GM23338 (cell line): Measurements from ENCODE around the gene CTNNAL1. TPM values are rescaled to one million over a fixed set of nuclear protein-coding genes. Genes with fewer than 3 reads are reported as not detected.

Experiments
- ATAC-seq: fragments of 200-7000 bp; cut with Tn5 transposase; 3 replicates; pipeline ENCODE4 v1.9.1; 2020
- DNase-seq: peaks from one replicate; pipeline ENCODE4 v3.0.0-alpha.2; 2015; ENCODE audit warnings: low spot score
- H2AFZ ChIP-seq: fragments of 200-600 bp; sonication (generic); 2 replicates; pipeline ENCODE4 v1.8.0; 2016; ENCODE audit warnings: antibody characterized with exemption, mild to moderate bottlenecking, moderate library complexity
- H3F3A ChIP-seq: fragments of 200-600 bp; sonication (generic); replicated peaks from 2 replicates; pipeline ENCODE4 v1.8.0; 2017; ENCODE audit warnings: antibody characterized with exemption, mixed run types, low read depth
- H3K27ac ChIP-seq: fragments of 200-600 bp; sonication (generic); 2 replicates; pipeline ENCODE4 v1.6.1; 2016; ENCODE audit warnings: low read depth
- H3K27me3 ChIP-seq: fragments of 200-600 bp; sonication (generic); 2 replicates; pipeline ENCODE4 v1.8.0; 2016; ENCODE audit warnings: mild to moderate bottlenecking, mixed run types, moderate library complexity; ENCODE audit not compliant: insufficient read depth
- H3K36me3 ChIP-seq: fragments of 200-600 bp; sonication (generic); 2 replicates; pipeline ENCODE4 v1.8.0; 2016; ENCODE audit warnings: mild to moderate bottlenecking; ENCODE audit not compliant: insufficient read depth
- H3K4me1 ChIP-seq: fragments of 200-600 bp; sonication (generic); 2 replicates; pipeline ENCODE4 v1.8.0; 2016; ENCODE audit warnings: mild to moderate bottlenecking, moderate library complexity; ENCODE audit not compliant: insufficient read depth
- H3K4me2 ChIP-seq: fragments of 200-600 bp; sonication (generic); 2 replicates; pipeline ENCODE4 v1.7.1; 2017; ENCODE audit warnings: mixed run types
- H3K4me3 ChIP-seq: fragments of 200-600 bp; sonication (generic); 2 replicates; pipeline ENCODE4 v1.6.1; 2016; ENCODE audit warnings: mixed run types
- H3K79me2 ChIP-seq: fragments of 200-600 bp; sonication (generic); replicated peaks from 2 replicates; pipeline ENCODE4 v1.8.0; 2017; ENCODE audit warnings: mild to moderate bottlenecking; ENCODE audit not compliant: insufficient read depth
- H3K9me2 ChIP-seq: fragments of 200-600 bp; sonication (generic); 2 replicates; pipeline ENCODE4 v1.8.0; 2017; ENCODE audit not compliant: insufficient read depth
- H4K20me1 ChIP-seq: fragments of 200-600 bp; sonication (generic); replicated peaks from 2 replicates; pipeline ENCODE4 v1.8.0; 2017; ENCODE audit warnings: mild to moderate bottlenecking; ENCODE audit not compliant: insufficient read depth
- H3K27ac Mint-ChIP-seq: 2 replicates; pipeline ENCODE4 v1.8.0; 2020; ENCODE audit warnings: inconsistent platforms, mild to moderate bottlenecking, moderate library complexity, mixed read lengths
- H3K27me3 Mint-ChIP-seq: 3 replicates; pipeline ENCODE4 v1.8.0; 2022; ENCODE audit warnings: low read depth, mild to moderate bottlenecking, moderate library complexity, mixed read lengths, inconsistent platforms; ENCODE audit not compliant: insufficient read depth, poor library complexity
- H3K36me3 Mint-ChIP-seq: 3 replicates; pipeline ENCODE4 v1.8.0; 2021; ENCODE audit warnings: low read depth, mild to moderate bottlenecking, inconsistent platforms, moderate library complexity, mixed read lengths
- H3K4me1 Mint-ChIP-seq: 3 replicates; pipeline ENCODE4 v1.8.0; 2020; ENCODE audit warnings: mild to moderate bottlenecking, inconsistent platforms, mixed read lengths
- H3K4me3 Mint-ChIP-seq: 3 replicates; pipeline ENCODE4 v1.8.0; 2021; ENCODE audit warnings: moderate library complexity, mild to moderate bottlenecking, inconsistent platforms, mixed read lengths
- H3K9me3 Mint-ChIP-seq: 3 replicates; pipeline ENCODE4 v1.8.0; 2020; ENCODE audit warnings: moderate library complexity, mild to moderate bottlenecking, inconsistent platforms, mixed read lengths
- CREB1 ChIP-seq: fragments of 250-450 bp; sonication (Bioruptor Pico); IDR thresholded peaks from 2 replicates; pipeline ENCODE4 v1.5.0; 2020; ENCODE audit warnings: low read depth, mild to moderate bottlenecking, moderate library complexity
- JUNB ChIP-seq: IDR thresholded peaks from one replicate; pipeline ENCODE4 v1.6.1; 2016; ENCODE audit warnings: antibody characterized with exemption; ENCODE audit not compliant: unreplicated experiment
- NANOG ChIP-seq: IDR thresholded peaks from 2 replicates; pipeline ENCODE4 v1.6.1; 2016; ENCODE audit warnings: antibody characterized with exemption, borderline replicate concordance
- POLR2AphosphoS5 ChIP-seq: IDR thresholded peaks from 2 replicates; pipeline ENCODE4 v1.6.1; 2016; ENCODE audit warnings: antibody characterized with exemption, low read depth
- STAT1 ChIP-seq: IDR thresholded peaks from one replicate; pipeline ENCODE4 v1.6.1; 2016; ENCODE audit warnings: antibody characterized with exemption; ENCODE audit not compliant: unreplicated experiment
- ZNF114 ChIP-seq: fragments of 250-450 bp; sonication (Bioruptor Pico); IDR thresholded peaks from 2 replicates; pipeline ENCODE4 v1.5.0; 2020; ENCODE audit warnings: mild to moderate bottlenecking, moderate library complexity
- ZNF331 ChIP-seq: fragments of 250-450 bp; sonication (Bioruptor Pico); IDR thresholded peaks from 2 replicates; pipeline ENCODE4 v1.5.0; 2020; ENCODE audit warnings: low read depth, mild to moderate bottlenecking, moderate library complexity
- polyA plus RNA-seq: library from polyadenylated mRNA; unstranded; fragments of >200 nt; fragmentation: Nextera tagmentation; extraction: Ambion mirVana; gene quantifications from 2 replicates; pipeline ENCODE4 v1.2.1, GENCODE V29; 2016
- total RNA-seq: library from RNA; depleted of rRNA; stranded (reverse); fragments of >200 nt; shearing (Covaris generic); gene quantifications from 2 replicates; pipeline ENCODE4 v1.2.3, GENCODE V29; 2014
- TF ChIP-seq, protein P1 (sequence below): IDR thresholded peaks from one replicate; pipeline ENCODE4 v1.6.1; 2018; ENCODE audit warnings: antibody characterized with exemption; ENCODE audit not compliant: unreplicated experiment
- TF ChIP-seq, protein P2 (sequence below): fragments of 250-450 bp; sonication (Bioruptor Pico); IDR thresholded peaks from 2 replicates; pipeline ENCODE4 v1.5.0; 2020; ENCODE audit warnings: mild to moderate bottlenecking, moderate library complexity
- TF ChIP-seq, protein P3 (sequence below), 2 experiments: fragments of 200-600 bp in 1 of 2; sonication (generic) in 1 of 2; conservative IDR thresholded peaks; 2 replicates each; pipeline versions ENCODE4 v1.5.1 to v1.6.1; 2016 to 2017; ENCODE audit warnings: antibody characterized with exemption in 2 of 2, low read depth in 2 of 2, mild to moderate bottlenecking in 2 of 2, moderate library complexity in 1 of 2

The CTNNAL1 gene
- total and polyA plus RNA-seq, 2 experiments from 2014 or later = 63.0 to 211 TPM

DNA sequence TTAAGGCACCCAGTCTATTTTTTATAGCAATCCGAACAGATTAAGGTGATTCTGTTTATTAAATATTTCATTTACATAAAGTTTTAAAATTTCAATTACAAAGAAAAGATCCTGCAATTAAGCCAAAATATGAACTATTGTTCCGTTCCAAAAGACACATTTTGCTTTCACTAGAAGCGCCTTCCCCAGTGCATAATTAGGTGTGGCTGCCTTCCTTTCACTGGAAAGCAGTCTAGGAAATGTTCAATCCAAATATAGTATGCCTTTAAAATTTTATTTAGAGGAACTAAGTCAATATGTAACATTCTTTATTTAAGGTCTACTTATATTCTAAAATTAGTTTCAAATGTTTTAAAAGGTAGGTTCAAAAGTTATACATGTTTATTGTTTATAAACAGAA, 7.6 kb downstream of the CTNNAL1 start:
- Histone ChIP-seq H3F3A (no peaks in the 10 kb centered on the region), H3K4me1 (no peaks in the 10 kb centered on the region), H3K79me2 (peaks cover 88% of the 10 kb centered on the region), H3K4me2 (no peak overlapping the region), H3K36me3 (peaks cover 7% of the 10 kb centered on the region), H3K27ac (no peak overlapping the region), H3K27me3 (no peaks in the 10 kb centered on the region), H2AFZ (no peak overlapping the region), H3K9me2 (no peaks in the 10 kb centered on the region), H4K20me1 (peaks cover 12% of the 10 kb centered on the region), H3K4me3 (no peak overlapping the region)
- H3K4me1 Mint-ChIP-seq = peaks cover under 1% of the 10 kb centered on the region; the same call in 2 of the 3 replicates
- peaks cover 32% of the 10 kb centered on the region for H3K36me3 Mint-ChIP-seq
- no peak overlapping the region for H3K27ac Mint-ChIP-seq
- peaks cover 4% of the 10 kb centered on the region for H3K27me3 Mint-ChIP-seq
- no peak for DNase-seq
- no peak for TF ChIP-seq ZNF114
- ATAC-seq = no peak
- no peak overlapping the region for H3K4me3 Mint-ChIP-seq
- H3K9me3 Mint-ChIP-seq = peaks cover 26% of the 10 kb centered on the region

DNA sequence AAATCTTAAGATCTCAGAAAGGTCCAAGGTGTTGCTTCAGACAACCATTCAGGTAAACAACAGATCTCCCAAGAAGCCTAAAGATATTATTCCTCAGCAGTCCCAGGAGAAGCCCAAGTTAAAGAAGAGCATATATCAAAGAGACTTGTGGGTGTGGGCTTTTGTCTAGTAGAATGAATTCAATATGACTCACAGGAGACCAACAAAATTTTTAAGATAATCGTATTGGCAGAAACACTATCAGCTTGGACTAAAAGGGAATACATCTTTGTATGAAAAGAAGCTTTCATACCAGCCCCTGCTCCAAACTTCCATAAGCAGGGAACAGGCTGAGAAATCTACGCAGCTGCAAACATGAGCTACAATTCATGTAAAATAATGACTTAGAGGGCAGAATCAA, 10.2 kb downstream of the CTNNAL1 start:
- Histone ChIP-seq H2AFZ (no peak overlapping the region), H3F3A (no peaks in the 10 kb centered on the region), H3K4me3 (no peak overlapping the region), H3K4me2 (no peak overlapping the region), H3K4me1 (no peaks in the 10 kb centered on the region), H3K27me3 (no peaks in the 10 kb centered on the region), H3K9me2 (no peaks in the 10 kb centered on the region), H3K79me2 (peaks cover 86% of the 10 kb centered on the region), H4K20me1 (peaks cover 23% of the 10 kb centered on the region), H3K27ac (no peak overlapping the region), H3K36me3 (peaks cover 7% of the 10 kb centered on the region)
- Mint-ChIP-seq H3K27me3 (peaks cover 2% of the 10 kb centered on the region), H3K27ac (no peak overlapping the region), H3K36me3 (peaks cover 32% of the 10 kb centered on the region), H3K4me1 (no peaks in the 10 kb centered on the region), H3K4me3 (no peak overlapping the region), H3K9me3 (peaks cover 26% of the 10 kb centered on the region)
- ATAC-seq = no peak
- no peak for DNase-seq
- TF ChIP-seq CREB1 (CRISPR knock-in tag) (no peak), NANOG (no peak), ZNF331 (CRISPR knock-in tag) (no peak), ZNF114 (no peak), STAT1 (no peak), POLR2AphosphoS5 (no peak), JUNB (no peak)
- TF ChIP-seq, protein P1, sequence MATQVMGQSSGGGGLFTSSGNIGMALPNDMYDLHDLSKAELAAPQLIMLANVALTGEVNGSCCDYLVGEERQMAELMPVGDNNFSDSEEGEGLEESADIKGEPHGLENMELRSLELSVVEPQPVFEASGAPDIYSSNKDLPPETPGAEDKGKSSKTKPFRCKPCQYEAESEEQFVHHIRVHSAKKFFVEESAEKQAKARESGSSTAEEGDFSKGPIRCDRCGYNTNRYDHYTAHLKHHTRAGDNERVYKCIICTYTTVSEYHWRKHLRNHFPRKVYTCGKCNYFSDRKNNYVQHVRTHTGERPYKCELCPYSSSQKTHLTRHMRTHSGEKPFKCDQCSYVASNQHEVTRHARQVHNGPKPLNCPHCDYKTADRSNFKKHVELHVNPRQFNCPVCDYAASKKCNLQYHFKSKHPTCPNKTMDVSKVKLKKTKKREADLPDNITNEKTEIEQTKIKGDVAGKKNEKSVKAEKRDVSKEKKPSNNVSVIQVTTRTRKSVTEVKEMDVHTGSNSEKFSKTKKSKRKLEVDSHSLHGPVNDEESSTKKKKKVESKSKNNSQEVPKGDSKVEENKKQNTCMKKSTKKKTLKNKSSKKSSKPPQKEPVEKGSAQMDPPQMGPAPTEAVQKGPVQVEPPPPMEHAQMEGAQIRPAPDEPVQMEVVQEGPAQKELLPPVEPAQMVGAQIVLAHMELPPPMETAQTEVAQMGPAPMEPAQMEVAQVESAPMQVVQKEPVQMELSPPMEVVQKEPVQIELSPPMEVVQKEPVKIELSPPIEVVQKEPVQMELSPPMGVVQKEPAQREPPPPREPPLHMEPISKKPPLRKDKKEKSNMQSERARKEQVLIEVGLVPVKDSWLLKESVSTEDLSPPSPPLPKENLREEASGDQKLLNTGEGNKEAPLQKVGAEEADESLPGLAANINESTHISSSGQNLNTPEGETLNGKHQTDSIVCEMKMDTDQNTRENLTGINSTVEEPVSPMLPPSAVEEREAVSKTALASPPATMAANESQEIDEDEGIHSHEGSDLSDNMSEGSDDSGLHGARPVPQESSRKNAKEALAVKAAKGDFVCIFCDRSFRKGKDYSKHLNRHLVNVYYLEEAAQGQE = no peak
- TF ChIP-seq, protein P2, sequence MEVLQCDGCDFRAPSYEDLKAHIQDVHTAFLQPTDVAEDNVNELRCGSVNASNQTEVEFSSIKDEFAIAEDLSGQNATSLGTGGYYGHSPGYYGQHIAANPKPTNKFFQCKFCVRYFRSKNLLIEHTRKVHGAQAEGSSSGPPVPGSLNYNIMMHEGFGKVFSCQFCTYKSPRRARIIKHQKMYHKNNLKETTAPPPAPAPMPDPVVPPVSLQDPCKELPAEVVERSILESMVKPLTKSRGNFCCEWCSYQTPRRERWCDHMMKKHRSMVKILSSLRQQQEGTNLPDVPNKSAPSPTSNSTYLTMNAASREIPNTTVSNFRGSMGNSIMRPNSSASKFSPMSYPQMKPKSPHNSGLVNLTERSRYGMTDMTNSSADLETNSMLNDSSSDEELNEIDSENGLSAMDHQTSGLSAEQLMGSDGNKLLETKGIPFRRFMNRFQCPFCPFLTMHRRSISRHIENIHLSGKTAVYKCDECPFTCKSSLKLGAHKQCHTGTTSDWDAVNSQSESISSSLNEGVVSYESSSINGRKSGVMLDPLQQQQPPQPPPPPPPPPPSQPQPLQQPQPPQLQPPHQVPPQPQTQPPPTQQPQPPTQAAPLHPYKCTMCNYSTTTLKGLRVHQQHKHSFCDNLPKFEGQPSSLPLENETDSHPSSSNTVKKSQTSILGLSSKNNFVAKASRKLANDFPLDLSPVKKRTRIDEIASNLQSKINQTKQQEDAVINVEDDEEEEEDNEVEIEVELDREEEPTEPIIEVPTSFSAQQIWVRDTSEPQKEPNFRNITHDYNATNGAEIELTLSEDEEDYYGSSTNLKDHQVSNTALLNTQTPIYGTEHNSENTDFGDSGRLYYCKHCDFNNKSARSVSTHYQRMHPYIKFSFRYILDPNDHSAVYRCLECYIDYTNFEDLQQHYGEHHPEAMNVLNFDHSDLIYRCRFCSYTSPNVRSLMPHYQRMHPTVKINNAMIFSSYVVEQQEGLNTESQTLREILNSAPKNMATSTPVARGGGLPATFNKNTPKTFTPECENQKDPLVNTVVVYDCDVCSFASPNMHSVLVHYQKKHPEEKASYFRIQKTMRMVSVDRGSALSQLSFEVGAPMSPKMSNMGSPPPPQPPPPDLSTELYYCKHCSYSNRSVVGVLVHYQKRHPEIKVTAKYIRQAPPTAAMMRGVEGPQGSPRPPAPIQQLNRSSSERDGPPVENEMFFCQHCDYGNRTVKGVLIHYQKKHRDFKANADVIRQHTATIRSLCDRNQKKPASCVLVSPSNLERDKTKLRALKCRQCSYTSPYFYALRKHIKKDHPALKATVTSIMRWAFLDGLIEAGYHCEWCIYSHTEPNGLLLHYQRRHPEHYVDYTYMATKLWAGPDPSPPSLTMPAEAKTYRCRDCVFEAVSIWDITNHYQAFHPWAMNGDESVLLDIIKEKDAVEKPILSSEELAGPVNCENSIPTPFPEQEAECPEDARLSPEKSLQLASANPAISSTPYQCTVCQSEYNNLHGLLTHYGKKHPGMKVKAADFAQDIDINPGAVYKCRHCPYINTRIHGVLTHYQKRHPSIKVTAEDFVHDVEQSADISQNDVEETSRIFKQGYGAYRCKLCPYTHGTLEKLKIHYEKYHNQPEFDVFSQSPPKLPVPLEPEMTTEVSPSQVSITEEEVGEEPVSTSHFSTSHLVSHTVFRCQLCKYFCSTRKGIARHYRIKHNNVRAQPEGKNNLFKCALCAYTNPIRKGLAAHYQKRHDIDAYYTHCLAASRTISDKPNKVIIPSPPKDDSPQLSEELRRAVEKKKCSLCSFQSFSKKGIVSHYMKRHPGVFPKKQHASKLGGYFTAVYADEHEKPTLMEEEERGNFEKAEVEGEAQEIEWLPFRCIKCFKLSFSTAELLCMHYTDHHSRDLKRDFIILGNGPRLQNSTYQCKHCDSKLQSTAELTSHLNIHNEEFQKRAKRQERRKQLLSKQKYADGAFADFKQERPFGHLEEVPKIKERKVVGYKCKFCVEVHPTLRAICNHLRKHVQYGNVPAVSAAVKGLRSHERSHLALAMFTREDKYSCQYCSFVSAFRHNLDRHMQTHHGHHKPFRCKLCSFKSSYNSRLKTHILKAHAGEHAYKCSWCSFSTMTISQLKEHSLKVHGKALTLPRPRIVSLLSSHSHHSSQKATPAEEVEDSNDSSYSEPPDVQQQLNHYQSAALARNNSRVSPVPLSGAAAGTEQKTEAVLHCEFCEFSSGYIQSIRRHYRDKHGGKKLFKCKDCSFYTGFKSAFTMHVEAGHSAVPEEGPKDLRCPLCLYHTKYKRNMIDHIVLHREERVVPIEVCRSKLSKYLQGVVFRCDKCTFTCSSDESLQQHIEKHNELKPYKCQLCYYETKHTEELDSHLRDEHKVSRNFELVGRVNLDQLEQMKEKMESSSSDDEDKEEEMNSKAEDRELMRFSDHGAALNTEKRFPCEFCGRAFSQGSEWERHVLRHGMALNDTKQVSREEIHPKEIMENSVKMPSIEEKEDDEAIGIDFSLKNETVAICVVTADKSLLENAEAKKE (CRISPR knock-in tag) = no peak
- TF ChIP-seq, protein P3, sequence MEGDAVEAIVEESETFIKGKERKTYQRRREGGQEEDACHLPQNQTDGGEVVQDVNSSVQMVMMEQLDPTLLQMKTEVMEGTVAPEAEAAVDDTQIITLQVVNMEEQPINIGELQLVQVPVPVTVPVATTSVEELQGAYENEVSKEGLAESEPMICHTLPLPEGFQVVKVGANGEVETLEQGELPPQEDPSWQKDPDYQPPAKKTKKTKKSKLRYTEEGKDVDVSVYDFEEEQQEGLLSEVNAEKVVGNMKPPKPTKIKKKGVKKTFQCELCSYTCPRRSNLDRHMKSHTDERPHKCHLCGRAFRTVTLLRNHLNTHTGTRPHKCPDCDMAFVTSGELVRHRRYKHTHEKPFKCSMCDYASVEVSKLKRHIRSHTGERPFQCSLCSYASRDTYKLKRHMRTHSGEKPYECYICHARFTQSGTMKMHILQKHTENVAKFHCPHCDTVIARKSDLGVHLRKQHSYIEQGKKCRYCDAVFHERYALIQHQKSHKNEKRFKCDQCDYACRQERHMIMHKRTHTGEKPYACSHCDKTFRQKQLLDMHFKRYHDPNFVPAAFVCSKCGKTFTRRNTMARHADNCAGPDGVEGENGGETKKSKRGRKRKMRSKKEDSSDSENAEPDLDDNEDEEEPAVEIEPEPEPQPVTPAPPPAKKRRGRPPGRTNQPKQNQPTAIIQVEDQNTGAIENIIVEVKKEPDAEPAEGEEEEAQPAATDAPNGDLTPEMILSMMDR (conservative IDR thresholded peaks at IDR 0.05; ENCODE audit: low read depth in 2 of 2) = no peak
